D721Med (cell line): ENCODE data around the gene HAUS5.
A peak's percentile ranks its signal among the peaks of the same experiment; 100 is the strongest.

ENCODE experiments used
- DNase-seq: peaks from one replicate; pipeline ENCODE4 v3.0.0; 2011; ENCODE audit warnings: low spot score; ENCODE audit not compliant: insufficient read length
- FAIRE-seq: peaks from 2 replicates; lab custom pipeline; 2011; peaks lifted over from hg19 to GRCh38; lab: Jason Lieb, UNC
- CTCF ChIP-seq: IDR thresholded peaks from 2 replicates; pipeline ENCODE4 v1.5.1; 2012; ENCODE audit warnings: mild to moderate bottlenecking, control low read depth; ENCODE audit not compliant: insufficient read depth; ENCODE audit errors: missing control alignments

Gene HAUS5

DNA sequence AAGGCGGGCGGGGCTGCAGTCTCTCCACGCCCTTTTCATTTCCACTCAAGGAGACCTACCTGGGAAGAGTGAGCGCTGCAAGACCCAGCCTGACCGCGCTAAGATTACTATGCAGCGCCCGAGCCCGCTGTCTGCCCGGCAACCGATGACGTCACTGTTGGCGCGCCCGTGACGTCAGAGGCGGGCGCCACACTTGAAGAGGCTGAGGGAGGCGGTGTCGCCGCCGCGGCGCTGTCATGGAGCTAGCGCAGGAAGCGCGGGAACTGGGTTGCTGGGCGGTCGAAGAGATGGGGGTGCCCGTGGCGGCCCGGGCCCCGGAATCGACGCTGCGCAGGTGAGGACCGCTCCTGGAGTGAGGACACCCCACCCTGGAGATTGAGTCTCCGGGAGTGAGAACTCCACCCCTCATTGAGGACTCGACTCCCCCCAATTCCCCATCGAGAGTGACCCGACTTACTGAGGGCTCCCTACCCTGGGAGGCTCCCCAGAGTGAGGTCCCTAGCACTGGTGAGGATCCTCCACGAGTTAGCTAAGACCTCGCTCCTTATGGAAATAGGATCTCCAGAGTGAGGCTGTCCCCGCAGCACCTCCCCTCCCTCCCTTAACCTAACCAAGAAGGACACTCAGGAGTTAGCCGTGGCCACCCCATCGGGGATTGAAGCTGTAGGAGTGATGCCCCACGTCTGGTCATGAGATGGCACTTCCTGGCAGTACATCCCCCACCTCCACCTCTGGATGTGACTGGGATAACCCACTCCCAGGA, at the start of gene HAUS5:
TSS of gene HAUS5 (plus strand) at position 177 of the 763 bp plus-strand sequence. CDS start at position 237, 60 bp downstream.
- no peak for TF ChIP-seq CTCF

DNA sequence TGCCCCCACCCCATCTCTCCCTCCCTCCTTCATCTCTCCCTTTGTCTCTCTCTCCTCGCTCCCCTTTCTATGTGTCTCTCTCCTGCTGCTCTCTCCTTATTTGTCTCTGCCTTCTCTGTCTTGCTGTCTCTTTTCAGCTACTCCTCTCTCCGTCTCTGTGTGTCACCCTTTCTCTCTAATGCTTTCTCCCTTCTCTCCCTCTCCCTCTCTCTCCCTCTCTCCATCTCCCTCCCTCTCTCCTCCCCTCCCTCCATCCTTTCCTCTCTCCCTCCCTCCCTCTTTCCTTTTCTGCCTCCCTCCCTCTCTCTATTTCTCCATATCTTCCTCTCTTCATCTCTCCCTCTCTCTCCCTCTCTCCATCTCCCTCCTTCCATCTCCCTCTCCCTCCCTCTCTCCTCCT, 49.8 kb upstream of the HAUS5 start:
- DNase-seq = no peak
- FAIRE-seq = no peak
- TF ChIP-seq CTCF = no peak

More for the DNA sequence above, at the start of gene HAUS5:
- DNase-seq (peak; percentile 85), FAIRE-seq (no peak)

GRCh38 chr19:35563207-35563829, 49.2 kb upstream of the HAUS5 start, which contains the start of gene ATP4A:
TSS of gene ATP4A (minus strand) at chr19:35563658. CDS start at chr19:35563629, 29 bp downstream.
- DNase-seq (no peak), FAIRE-seq (no peak)
- no peak for TF ChIP-seq CTCF

DNA sequence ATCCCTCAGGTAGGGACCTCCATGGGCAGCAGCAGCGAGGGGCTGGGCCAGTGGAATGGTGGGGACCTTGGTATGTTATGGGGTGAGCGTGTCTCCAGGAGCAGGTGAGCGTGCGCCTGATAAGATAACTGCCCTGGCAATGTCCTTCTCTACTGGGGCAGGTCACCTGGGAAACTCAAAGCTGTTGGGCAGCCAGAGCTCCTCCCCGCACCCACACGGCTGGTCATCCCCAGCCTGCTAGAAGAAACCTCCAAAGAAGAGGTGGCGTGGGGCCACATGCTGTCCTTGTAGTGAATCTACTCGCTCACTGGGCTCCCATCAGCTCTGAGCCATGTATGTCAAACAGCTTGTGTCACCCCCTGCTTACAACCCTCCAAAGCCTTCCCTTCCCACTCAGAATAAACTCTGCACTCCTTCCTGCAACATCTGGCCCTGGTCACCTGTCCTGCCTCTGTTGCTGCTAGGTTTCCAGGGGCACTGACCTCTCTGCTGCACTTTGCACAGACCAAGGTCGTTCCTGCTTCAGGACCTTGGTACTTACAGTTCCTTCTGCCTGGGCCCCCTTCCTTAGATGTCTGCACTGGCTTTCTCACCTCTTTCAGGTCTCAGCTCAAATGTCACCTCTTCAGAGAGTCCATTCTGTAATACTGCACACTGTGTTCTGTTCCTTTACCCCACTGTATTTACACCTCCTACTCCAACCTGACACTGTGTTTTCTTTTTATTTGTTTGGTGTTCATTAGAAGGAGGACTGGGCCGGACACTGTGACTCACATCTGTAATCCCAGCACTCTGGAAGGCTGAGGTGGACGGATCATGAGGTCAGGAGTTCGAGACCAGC, 47.3 kb upstream of the HAUS5 start:
- FAIRE-seq = no peak
- no peak for DNase-seq
- no peak for TF ChIP-seq CTCF

GRCh38 chr19:35566738-35567137, 45.8 kb upstream of the HAUS5 start:
- no peak for FAIRE-seq
- no peak for TF ChIP-seq CTCF
- no peak for DNase-seq

DNA sequence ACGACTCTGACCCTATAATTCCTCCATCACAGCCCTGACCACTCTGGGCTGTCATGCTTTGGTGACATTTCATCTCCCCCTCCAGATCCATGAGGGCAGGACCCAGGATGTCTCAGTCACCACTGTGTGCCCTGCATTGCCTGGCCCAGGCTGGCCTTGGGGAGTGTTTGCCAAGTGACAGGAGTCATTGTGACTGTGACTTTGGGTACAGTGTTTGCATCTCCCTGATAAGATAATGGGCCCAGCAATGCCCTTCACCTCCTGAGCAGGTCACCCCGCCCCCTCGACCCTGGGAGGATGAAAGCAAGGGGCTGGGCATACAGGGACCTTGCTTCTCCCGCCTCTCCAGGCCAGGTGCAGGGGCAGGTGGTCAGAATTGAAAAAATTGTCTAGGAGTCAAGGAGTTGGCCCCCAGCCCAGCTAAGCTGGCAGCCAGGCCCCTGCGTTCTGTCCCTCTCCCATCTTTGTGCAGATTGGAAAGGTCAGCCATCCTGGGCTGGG, 43.2 kb upstream of the HAUS5 start:
- FAIRE-seq = no peak
- no peak for TF ChIP-seq CTCF
- no peak for DNase-seq
